Skeletal muscle tissue (tissue), 4 donors: ENCODE measurements around the gene TRAPPC6A. TPM values are rescaled to one million over a fixed set of nuclear protein-coding genes. Genes with fewer than 3 reads are reported as not detected.

ENCODE experiments used
- H3K27ac ChIP-seq: one replicate; pipeline ENCODE4 v1.7.0; 2013; ENCODE audit warnings: mild to moderate bottlenecking, low read depth, low read length, inconsistent platforms
- H3K27me3 ChIP-seq, 3 donors: one replicate each; pipeline ENCODE4 v1.7.0; 2013; ENCODE audit warnings: low read length in 3 of 3; ENCODE audit not compliant: control insufficient read depth in 3 of 3, insufficient read depth in 3 of 3
- H3K36me3 ChIP-seq, 3 donors: one replicate each; pipeline ENCODE4 v1.7.0; 2013; ENCODE audit warnings: low read length in 3 of 3; ENCODE audit not compliant: control insufficient read depth in 3 of 3, insufficient read depth in 3 of 3
- H3K4me1 ChIP-seq, 3 donors: one replicate each; pipeline ENCODE4 v1.7.0; 2013; ENCODE audit warnings: low read length in 3 of 3, mild to moderate bottlenecking in 3 of 3; ENCODE audit not compliant: control insufficient read depth in 3 of 3, insufficient read depth in 3 of 3
- H3K4me3 ChIP-seq, 3 donors: one replicate each; pipeline ENCODE4 v1.7.0; 2013; ENCODE audit warnings: low read length in 3 of 3
- H3K9ac ChIP-seq, 3 donors: one replicate each; pipeline ENCODE4 v1.7.0; 2013; ENCODE audit warnings: low read length in 3 of 3, mild to moderate bottlenecking in 3 of 3, moderate library complexity in 2 of 3, low read depth in 1 of 3
- H3K9me3 ChIP-seq, 3 donors: one replicate each; pipeline ENCODE4 v1.7.0; 2013; ENCODE audit warnings: low read length in 3 of 3; ENCODE audit not compliant: control insufficient read depth in 3 of 3
- total RNA-seq: library from RNA; depleted of rRNA; stranded (reverse); fragments of >200 nt; gene quantifications from one replicate; pipeline ENCODE4 v1.2.3, GENCODE V29; 2014
- donor health status: Osteomylitis.

TRAPPC6A gene
- total RNA-seq, 1 donor from 2014 or later, result 15.1 TPM

GRCh38 chr19:45114116-45114515 is 63.9 kb downstream of the TRAPPC6A start:
- Histone ChIP-seq H3K4me1 (peaks cover 39 to 54% (median 43%) of the 10 kb centered on the region in 3 donors), H3K9ac (no peak overlapping the region), H3K27ac (no peak overlapping the region), H3K36me3 (no peaks in the 10 kb centered on the region), H3K4me3 (no peak overlapping the region), H3K27me3 (no peaks in the 10 kb centered on the region), H3K9me3 (no peaks in the 10 kb centered on the region)

- H3K27me3 ChIP-seq, result no peaks in the 10 kb centered on the region
- H3K36me3 ChIP-seq, result peaks cover 0 to 1% (median 0%) of the 10 kb centered on the region in 3 donors
- no peaks in the 10 kb centered on the region for H3K9me3 ChIP-seq
- H3K4me1 ChIP-seq, result peaks cover 38 to 52% (median 41%) of the 10 kb centered on the region in 3 donors
- peak overlapping the region in 1 of 3 donors; percentile 16 for H3K9ac ChIP-seq
- no peak overlapping the region for H3K4me3 ChIP-seq
- no peak overlapping the region for H3K27ac ChIP-seq
Measured at GRCh38 chr19:45113628-45114027, 64.4 kb downstream of the TRAPPC6A start.

Other genes starting within 250 kb of the TRAPPC6A start
- gene APOC4, start 236.0 kb downstream of the TRAPPC6A start, total RNA-seq, result not detected
- not detected for gene APOC2, start 232.2 kb downstream of the TRAPPC6A start, total RNA-seq
- gene CLPTM1, start 222.9 kb downstream of the TRAPPC6A start, total RNA-seq, result 40.7 TPM
- gene RELB, start 176.8 kb downstream of the TRAPPC6A start, total RNA-seq, result 7.8 TPM
- gene CLASRP, start 139.2 kb downstream of the TRAPPC6A start, total RNA-seq, result 7.8 TPM
- not detected for gene ZNF296, start 101.8 kb downstream of the TRAPPC6A start, total RNA-seq
- 16.7 TPM for gene GEMIN7, start 99.0 kb downstream of the TRAPPC6A start, total RNA-seq
- 16.2 TPM for gene PPP1R37, start 85.1 kb downstream of the TRAPPC6A start, total RNA-seq
- not detected for gene NKPD1, start 17.3 kb downstream of the TRAPPC6A start, total RNA-seq
- gene BLOC1S3, start 547 bp upstream of the TRAPPC6A start, total RNA-seq, result 4.2 TPM
- gene EXOC3L2, start 67.2 kb upstream of the TRAPPC6A start, total RNA-seq, result 2.1 TPM
- gene MARK4, start 73.0 kb upstream of the TRAPPC6A start, total RNA-seq, result 15.7 TPM
- 3,746 TPM for gene CKM, start 144.6 kb upstream of the TRAPPC6A start, total RNA-seq
- 0.52 TPM for gene KLC3, start 162.5 kb upstream of the TRAPPC6A start, total RNA-seq
- 7.3 TPM for gene ERCC2, start 192.3 kb upstream of the TRAPPC6A start, total RNA-seq
- gene PPP1R13L, start 226.8 kb upstream of the TRAPPC6A start, total RNA-seq, result not detected
- gene POLR1G, start 228.4 kb upstream of the TRAPPC6A start, total RNA-seq, result 7.3 TPM
- 56.9 TPM for gene ERCC1, start 245.7 kb upstream of the TRAPPC6A start, total RNA-seq